ENCODE data around the gene HLA-A. TPM values are rescaled to one million over a fixed set of nuclear protein-coding genes. Genes with fewer than 3 reads are reported as not detected.

HLA-A gene
- total and polyA plus RNA-seq, 2 of the 13 experiments (the other 11 are each of a cell fraction or from before 2014, with no cell fraction given) = 345 to 527 TPM

DNA sequence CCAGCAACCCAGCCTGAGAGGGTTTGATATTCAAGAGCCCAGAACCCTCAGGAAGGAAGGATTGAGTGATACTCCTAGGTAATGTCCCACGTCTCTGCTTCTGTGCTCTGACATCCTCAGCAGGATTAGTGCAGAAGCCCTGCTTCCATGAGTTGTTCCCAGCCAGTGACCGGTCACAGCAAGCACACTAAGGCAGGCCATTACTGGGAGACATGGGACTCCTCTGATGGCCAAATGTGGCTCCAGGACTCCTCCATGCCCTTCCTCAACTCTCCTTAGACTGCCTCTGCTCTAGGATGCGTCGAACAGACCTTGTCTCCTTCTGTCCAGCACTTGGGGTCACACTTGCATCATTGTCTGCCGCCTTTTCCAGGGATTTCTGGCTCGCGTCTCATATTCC lies 7.6 kb downstream of the HLA-A start (continued):
- TF ChIP-seq, protein P1, sequence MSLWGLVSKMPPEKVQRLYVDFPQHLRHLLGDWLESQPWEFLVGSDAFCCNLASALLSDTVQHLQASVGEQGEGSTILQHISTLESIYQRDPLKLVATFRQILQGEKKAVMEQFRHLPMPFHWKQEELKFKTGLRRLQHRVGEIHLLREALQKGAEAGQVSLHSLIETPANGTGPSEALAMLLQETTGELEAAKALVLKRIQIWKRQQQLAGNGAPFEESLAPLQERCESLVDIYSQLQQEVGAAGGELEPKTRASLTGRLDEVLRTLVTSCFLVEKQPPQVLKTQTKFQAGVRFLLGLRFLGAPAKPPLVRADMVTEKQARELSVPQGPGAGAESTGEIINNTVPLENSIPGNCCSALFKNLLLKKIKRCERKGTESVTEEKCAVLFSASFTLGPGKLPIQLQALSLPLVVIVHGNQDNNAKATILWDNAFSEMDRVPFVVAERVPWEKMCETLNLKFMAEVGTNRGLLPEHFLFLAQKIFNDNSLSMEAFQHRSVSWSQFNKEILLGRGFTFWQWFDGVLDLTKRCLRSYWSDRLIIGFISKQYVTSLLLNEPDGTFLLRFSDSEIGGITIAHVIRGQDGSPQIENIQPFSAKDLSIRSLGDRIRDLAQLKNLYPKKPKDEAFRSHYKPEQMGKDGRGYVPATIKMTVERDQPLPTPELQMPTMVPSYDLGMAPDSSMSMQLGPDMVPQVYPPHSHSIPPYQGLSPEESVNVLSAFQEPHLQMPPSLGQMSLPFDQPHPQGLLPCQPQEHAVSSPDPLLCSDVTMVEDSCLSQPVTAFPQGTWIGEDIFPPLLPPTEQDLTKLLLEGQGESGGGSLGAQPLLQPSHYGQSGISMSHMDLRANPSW (CRISPR knock-in tag; IDR thresholded peaks at IDR 0.05; ENCODE audit: borderline replicate concordance) = no peak
- TF ChIP-seq ZSCAN20 (CRISPR knock-in tag; IDR thresholded peaks at IDR 0.05; ENCODE audit: borderline replicate concordance) = no peak
- no peak for TF ChIP-seq CHCHD3 (CRISPR knock-in tag; IDR thresholded peaks at IDR 0.05)
- TF ChIP-seq, protein P2, sequence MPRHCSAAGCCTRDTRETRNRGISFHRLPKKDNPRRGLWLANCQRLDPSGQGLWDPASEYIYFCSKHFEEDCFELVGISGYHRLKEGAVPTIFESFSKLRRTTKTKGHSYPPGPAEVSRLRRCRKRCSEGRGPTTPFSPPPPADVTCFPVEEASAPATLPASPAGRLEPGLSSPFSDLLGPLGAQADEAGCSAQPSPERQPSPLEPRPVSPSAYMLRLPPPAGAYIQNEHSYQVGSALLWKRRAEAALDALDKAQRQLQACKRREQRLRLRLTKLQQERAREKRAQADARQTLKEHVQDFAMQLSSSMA (CRISPR knock-in tag; IDR thresholded peaks at IDR 0.05) = no peak
- no peak for TF ChIP-seq KDM4B (CRISPR knock-in tag; IDR thresholded peaks at IDR 0.05)
- no peak for TF ChIP-seq ZNF678 (CRISPR knock-in tag; IDR thresholded peaks at IDR 0.05)

DNA sequence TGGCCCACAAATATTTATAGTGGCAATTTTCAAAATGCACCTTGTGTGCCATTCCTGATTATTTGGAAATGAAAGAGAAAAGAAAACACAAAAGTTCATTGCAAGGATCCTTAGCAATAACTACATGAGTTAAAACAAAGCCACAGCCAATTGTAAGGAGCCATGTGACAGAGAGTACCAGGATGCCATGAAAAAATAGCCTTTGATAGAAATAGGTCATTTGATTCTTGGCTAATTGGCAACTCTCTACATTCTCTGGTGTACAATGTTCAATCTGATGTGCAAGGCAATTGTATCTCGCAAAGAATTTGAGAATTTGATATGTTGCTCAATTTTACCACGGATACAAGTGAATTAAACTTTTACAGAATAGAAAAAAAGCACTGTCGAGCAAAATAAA lies 9.6 kb downstream of the HLA-A start:
- CTCF ChIA-PET (ENCODE audit: low intra/inter-chr PET ratio, low total read pairs) = no interaction called here
- FAIRE-seq (no peak), ATAC-seq (no peak), DNase-seq (ENCODE audit: low spot score) (no peak)
- no peak overlapping the region for H3K27ac ChIP-seq (ENCODE audit: extremely low read length, insufficient read depth, low read length)
- POLR2A ChIA-PET = no interaction called here
- TF ChIP-seq ZNF737 (CRISPR knock-in tag; IDR thresholded peaks at IDR 0.05; ENCODE audit: borderline replicate concordance) = no peak
- no peak for TF ChIP-seq SMC3 (IDR thresholded peaks at IDR 0.05; ENCODE audit: low read length)
- no peak for TF ChIP-seq ONECUT2 (CRISPR knock-in tag; IDR thresholded peaks at IDR 0.05)
- TF ChIP-seq, protein P3, sequence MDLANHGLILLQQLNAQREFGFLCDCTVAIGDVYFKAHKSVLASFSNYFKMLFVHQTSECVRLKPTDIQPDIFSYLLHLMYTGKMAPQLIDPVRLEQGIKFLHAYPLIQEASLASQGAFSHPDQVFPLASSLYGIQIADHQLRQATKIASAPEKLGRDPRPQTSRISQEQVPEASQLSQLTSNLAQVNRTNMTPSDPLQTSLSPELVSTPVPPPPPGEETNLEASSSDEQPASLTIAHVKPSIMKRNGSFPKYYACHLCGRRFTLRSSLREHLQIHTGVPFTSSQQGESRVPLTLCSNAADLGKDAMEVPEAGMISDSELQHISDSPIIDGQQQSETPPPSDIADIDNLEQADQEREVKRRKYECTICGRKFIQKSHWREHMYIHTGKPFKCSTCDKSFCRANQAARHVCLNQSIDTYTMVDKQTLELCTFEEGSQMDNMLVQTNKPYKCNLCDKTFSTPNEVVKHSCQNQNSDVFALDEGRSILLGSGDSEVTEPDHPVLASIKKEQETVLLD (CRISPR knock-in tag; IDR thresholded peaks at IDR 0.05; ENCODE audit: low read depth) = no peak
- H2AFZ ChIP-seq (ENCODE audit: low read length) = no peak overlapping the region
- H3K79me2 ChIP-seq (ENCODE audit: insufficient read depth, low read length) = no peaks in the 10 kb centered on the region
- H4K20me1 ChIP-seq (ENCODE audit: insufficient read depth, low read length) = no peaks in the 10 kb centered on the region
- 62% methylated on average over 3 of the region's 3 CpGs for WGBS (ENCODE audit: low lambda C conversion rate)
- intact Hi-C loops (cut with micrococcal nuclease; ENCODE audit: unreplicated experiment) (no loop called here), in situ Hi-C loops (cut with HindIII; ENCODE audit: extremely low pct_ligation_motif_present, low pct_unique_long_range_greater_than_20kb) (no loop called here)
- H3K4me2 ChIP-seq (ENCODE audit: low read depth, low read length) = no peak overlapping the region
- peaks cover 3% of the 10 kb centered on the region in 2 experiments; a peak in 2 of 5 replicates for H3K36me3 ChIP-seq (replicated peaks in 1 of 2; ENCODE audit: control insufficient read depth in 1 of 2, insufficient read depth in 2 of 2, low read length in 2 of 2)
- H3K9me3 ChIP-seq (ENCODE audit: low read length) = no peaks in the 10 kb centered on the region
- H3K4me3 ChIP-seq (replicated peaks in 1 of 3; ENCODE audit: insufficient read depth in 1 of 3, low read depth in 2 of 3, low read length in 3 of 3) = no peak overlapping the region
- no TSS peak for BruUV-seq (replicated peaks)
- no peaks in the 10 kb centered on the region for H3K4me1 ChIP-seq (ENCODE audit: insufficient read depth, low read length)
- no peak overlapping the region for H3K9ac ChIP-seq (ENCODE audit: insufficient read depth, low read depth, low read length)
- H3K27me3 ChIP-seq (ENCODE audit: control insufficient read depth in 1 of 2, insufficient read depth in 2 of 2, low read length in 2 of 2) = no peaks in the 10 kb centered on the region

Measured in HepG2 (cell line).